ENCODE results near the gene ACY1.

ACY1 gene

DNA sequence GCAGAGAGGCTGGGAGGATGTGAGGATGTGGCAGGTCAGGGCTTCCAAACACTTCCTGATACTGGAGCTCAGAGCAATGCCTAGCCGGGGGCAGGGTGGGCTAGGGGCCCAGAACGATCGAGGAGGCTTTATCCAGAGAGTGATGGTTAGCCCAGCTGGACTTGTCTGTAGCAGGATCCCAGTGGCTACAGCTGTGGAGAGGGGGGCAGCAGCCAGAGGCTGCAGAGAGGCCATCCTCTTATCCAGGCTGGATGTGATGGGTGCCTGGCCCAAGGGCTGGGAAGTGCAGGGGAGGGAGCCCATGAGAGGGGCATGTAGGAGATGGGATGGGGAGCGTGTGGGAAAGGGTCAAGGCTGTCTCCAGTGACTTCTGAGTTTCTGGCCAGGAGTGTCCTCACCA lies 36.5 kb upstream of the ACY1 start:
- no peak for DNase-seq

DNA sequence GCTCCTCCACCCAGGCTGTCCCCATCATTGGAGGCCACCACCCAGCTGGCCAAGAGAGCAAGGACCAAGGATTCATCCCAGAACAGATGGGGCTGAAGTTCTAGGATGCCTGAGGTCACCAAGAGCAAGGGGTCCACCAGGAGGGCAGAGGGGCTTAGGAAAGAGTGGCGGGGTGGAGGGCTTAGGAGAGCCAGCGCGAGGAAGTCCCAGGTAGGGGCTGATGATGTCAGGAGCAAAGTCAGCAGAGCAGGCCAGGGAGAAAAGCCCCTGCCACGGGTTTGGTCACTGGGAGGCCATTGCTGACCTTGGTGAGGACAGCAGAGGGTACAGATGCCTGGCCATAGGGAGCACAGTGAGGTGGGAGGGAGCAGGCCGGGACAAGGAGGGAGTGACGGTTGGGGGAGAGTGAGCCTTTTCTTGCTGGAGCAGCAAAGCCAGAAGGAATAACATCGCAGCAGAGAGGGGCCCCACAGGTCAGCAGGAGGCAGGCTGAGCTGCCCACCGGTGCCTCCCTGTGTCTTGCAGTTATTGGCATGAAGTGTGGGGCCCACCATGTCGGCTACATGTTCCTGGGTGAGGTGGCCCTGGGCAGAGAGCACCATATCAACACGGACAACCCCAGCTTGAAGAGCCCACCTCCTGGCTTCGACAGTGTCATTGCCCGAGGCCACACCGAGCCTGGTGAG lies 36.0 kb upstream of the ACY1 start:
- no peak for DNase-seq

DNA sequence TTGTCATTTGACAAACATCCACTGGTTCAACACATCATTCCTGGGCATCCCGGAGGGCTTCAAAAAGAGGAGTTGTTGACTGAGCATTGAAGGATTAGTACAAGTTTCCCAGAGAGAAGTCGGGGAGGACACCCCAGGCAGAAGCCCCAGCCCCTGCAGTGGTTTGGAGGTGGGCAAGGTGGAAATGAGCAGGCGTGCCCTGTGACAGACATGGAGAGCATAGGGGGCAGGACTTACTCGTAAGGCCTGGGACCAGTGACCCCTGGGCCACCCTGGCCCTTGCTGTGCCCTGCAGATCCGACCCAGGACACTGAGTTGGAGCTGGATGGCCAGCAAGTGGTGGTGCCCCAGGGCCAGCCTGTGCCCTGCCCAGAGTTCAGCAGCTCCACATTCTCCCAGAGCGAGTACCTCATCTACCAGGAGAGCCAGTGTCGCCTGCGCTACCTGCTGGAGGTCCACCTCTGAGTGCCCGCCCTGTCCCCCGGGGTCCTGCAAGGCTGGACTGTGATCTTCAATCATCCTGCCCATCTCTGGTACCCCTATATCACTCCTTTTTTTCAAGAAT lies 35.2 kb upstream of the ACY1 start:
- DNase-seq, result no peak

DNA sequence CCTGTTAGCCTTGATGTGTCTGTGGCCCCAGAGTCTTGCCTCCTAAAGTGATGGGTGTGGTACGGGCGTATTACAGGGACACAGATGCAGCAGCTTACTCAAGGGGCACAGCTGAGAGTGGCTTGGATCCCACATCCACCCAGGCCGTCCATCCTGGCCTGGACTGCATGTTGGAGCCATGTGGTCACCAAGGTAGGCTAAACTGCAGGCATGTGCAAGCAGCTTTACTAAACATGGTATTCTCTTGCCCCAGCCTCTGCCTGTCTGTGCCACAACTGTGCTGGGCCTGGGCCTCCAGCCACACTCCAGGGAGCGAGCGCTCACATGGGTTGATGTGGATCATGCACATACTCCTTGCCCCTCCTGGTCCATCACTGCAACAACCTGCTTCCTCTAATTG lies 34.2 kb upstream of the ACY1 start:
- DNase-seq, result no peak

DNA sequence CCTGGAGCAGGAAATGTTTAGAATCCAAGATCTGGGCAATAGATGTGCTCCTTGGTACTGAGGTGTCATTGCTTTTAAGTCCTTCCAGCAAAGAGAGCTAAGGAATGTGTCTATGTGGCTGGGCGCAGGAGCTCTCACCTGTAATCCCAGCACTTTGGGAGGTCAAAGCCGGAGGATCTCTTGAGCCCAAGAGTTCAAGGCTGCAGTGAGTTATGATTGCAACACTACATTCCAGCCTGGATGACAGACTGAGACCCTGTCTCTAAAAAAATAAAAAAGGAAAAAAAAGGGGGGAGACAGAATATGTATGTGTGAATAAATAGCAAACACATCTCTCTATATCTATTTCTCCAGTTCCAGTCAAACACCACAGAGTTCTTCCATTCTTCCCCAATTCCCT lies 32.4 kb upstream of the ACY1 start:
- no peak for DNase-seq

DNA sequence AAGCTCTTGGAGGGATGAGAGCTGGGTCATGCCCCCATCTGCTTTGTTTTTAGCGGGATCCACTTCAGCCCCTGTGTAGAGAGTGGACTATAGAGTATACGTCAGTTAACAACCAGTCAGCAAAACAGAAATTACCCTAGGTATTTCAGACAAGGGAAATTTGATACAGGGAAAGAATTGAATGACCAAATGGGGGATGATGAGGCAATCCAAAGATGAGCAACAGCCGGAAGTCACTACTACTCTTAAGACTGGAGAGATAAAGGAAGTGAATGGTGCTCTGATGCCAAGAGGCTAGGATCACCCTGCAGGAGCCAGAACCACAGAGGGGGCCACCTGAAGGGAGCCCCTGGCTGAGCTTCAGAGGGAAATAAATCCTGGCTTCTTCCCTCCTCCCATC lies 29.9 kb upstream of the ACY1 start:
- DNase-seq, result no peak

DNA sequence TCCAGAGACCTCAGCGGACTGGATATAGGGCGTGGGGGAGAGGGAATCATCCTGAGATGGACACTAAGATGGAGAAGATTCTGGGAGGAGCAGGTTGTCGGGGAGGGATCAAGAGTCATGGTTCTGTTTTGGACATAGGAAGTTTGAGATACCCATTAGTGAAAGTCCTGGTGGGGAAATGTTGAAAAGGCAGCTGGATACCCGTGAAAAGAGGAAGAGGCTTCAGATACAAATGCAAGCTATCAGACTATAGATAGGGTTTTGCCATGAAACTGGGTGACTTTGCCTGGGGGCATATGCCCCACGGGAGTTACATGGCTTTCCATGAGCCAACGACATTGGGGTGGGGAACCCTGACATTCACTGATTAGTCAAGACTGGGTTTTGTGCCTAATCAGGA lies 29.2 kb upstream of the ACY1 start:
- no peak for DNase-seq

DNA sequence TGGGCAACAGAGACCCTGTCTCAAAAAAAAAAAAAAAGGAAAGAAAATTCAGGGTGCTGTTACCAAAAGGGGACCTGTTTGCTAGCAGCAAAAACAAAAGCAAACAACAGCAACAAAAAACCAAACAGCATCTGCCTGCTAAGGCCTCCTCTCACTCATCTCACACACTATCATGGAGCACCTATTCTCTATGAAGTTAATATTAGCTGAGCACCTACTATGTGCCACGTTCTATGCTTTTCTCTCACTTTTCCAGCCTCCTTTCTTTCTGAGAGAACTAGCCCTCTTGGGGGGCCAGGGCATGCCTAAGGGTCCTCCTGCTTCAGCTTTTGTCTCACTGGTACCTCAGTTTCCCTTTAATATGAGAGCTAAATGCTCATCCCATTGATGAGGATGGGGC lies 28.6 kb upstream of the ACY1 start:
- DNase-seq, result no peak

DNA sequence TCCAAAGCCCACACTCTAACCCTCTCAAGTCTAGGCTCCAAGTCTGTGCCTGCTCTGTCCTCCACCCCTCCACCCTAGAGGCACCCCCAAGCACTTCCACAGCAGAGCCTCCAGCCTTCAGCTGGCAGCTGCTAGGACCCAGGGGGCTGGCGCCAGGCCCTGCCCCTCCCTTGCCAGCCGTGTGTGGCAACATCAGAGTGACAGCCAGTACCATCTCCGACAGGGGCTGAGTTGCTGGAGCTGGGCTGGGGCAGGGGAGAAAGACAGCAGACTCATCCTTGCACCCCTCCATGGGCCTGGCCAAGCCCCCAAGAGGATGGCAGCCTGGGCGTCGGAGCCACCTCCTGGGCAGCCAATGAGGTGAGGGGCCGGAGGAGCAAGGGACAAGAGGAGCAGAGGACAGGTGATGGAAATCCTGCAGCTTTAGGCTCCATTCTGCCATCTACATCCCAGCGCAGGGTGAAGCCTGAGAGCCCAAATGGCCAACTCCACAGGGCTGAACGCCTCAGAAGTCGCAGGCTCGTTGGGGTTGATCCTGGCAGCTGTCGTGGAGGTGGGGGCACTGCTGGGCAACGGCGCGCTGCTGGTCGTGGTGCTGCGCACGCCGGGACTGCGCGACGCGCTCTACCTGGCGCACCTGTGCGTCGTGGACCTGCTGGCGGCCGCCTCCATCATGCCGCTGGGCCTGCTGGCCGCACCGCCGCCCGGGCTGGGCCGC lies 28.0 kb upstream of the ACY1 start, which contains the start of gene GPR62:
Gene GPR62, plus strand, starts transcription at position 207 of the 718 bp plus-strand sequence. Its CDS starts 272 bp downstream, at position 479.
- no peak for DNase-seq

DNA sequence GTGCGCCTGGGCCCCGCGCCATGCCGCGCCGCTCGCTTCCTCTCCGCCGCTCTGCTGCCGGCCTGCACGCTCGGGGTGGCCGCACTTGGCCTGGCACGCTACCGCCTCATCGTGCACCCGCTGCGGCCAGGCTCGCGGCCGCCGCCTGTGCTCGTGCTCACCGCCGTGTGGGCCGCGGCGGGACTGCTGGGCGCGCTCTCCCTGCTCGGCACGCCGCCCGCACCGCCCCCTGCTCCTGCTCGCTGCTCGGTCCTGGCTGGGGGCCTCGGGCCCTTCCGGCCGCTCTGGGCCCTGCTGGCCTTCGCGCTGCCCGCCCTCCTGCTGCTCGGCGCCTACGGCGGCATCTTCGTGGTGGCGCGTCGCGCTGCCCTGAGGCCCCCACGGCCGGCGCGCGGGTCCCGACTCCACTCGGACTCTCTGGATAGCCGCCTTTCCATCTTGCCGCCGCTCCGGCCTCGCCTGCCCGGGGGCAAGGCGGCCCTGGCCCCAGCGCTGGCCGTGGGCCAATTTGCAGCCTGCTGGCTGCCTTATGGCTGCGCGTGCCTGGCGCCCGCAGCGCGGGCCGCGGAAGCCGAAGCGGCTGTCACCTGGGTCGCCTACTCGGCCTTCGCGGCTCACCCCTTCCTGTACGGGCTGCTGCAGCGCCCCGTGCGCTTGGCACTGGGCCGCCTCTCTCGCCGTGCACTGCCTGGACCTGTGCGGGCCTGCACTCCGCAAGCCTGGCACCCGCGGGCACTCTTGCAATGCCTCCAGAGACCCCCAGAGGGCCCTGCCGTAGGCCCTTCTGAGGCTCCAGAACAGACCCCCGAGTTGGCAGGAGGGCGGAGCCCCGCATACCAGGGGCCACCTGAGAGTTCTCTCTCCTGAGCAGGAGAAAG lies 27.2 kb upstream of the ACY1 start:
- DNase-seq, result no peak

DNA sequence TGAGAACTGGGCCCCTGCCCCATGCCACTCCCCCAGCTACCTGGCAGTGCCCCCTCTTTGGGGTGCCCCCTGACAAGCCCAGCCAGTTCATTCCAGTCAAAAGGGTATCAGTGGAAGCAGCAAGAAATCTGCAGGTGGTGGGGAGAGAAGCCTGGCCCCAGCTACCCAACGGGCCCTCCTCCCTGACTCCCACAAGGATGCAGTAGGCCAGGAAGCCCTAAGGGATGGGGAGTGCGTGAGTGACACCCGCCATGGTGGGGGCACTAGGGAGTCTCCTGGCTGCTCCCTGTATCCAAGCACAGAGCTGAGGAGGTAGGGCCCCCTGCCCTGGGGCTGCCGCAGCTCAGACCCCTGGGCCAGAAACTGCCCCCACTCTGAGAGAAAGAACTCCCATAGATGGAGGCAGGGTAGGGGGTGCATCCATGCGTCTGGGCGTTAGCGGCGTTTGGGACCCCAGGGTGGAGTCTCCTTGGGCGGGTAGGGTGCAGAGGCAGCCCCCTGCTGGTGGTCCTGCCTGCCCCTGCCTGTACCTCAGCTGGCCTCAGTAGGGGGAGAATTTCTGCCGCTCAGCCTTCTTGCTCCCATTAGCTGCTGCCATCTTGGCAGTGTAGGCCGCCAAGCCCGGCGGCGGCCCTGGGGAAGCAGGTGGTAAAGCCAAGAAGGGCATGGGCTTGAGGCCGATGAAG lies 25.7 kb upstream of the ACY1 start:
- DNase-seq, result no peak

DNA sequence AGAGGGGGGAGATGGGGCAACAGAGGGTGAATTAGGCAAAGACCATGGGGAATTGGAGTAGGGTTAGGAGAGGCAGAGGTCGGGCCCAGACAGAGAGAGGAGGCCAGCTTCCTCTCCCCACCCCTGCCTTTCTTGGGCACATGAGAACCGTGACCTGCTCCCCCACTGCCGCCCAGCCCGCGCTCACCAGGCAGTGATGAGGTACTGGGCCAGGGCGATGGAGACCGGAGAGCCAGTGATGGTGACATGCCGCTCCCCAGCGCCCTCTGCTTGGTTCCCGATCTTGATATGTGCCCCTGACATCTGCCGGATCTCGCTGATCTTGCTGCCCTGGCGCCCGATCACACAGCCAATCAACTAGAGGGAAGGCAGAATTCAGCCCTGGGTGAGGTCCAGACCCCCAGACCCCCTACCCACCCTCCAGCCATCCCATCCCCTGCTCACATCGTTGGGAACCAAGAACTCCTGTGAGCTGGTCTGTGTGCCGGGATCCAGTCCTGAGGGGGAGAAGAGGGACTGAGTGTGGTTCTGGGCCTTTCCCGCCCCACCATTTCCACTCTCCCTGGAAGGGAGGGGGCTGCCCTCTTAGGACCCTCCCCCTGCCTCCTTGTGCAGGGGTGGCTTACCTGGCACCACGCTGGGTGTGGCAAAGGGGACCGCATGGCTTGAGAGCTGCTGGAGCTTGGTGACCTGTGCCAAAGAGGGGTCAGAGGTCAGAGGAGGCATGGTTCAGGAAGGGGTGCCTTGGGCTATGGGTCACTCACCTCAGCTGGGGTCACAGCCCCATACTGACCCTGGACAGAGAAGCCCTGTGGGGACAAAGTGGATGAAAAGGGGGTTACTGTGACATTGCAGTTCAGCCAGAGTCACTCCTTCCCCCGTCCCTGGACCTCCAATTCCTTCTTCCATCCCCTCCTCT lies 24.5 kb upstream of the ACY1 start:
- DNase-seq, result no peak

DNA sequence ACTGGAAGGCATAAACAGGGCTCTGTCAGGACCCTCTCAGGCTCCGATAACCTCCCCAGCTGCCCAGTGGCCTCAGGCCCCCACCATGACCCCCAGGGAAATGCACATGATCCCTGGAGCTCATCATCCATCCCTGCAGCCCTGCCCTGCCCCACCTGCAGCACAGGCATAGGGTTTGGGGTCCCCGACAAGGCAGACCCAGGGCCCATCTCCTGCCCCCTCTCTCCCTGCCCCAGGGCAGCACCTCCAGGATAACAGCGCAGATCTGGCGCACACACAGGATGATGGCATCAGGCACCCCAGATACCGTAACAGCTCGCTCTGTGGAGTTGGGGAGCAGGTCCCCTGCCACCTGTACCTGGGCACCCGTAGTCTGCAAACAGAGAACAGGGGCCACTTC lies 23.7 kb upstream of the ACY1 start:
- DNase-seq, result no peak

DNA sequence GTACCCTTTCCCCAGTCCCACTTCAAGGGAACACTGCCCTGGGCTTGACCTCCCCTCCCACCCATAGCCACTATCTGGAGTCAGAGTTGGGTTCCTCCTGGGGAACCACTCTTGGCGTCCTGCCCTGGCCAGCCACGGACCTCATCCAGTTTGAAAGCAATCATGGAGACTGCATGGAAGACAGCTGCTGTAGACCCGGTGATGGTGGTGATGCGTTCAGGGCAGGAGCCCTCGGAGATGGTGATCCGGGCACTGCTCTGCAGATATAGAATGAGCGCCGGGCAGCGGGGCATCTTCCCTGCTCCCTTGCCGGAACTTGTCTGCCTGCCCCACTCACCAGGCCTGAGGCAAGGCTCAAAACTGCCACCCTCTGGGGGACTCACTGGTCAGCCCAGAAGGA lies 22.9 kb upstream of the ACY1 start:
- no peak for DNase-seq

DNA sequence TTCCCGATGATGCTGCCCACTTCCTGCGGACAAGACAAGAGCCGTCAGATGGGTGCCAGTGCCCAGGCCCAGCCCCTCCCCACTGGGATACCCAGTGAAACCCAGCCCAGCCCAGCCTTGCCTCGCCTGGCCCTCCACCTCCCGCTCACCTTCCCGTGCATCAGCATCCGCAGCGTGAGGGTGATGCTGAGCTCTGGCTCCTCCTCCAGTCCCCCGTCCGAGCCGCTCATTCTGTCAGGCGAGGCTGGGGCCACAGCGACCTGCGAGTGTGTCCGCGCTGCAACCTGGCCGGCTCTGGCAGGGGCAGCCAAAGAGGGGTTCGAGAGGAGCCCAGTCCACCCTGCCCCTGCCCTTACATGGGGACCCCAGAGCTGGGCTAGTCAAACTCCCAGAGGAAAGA lies 22.3 kb upstream of the ACY1 start:
- no peak for DNase-seq

DNA sequence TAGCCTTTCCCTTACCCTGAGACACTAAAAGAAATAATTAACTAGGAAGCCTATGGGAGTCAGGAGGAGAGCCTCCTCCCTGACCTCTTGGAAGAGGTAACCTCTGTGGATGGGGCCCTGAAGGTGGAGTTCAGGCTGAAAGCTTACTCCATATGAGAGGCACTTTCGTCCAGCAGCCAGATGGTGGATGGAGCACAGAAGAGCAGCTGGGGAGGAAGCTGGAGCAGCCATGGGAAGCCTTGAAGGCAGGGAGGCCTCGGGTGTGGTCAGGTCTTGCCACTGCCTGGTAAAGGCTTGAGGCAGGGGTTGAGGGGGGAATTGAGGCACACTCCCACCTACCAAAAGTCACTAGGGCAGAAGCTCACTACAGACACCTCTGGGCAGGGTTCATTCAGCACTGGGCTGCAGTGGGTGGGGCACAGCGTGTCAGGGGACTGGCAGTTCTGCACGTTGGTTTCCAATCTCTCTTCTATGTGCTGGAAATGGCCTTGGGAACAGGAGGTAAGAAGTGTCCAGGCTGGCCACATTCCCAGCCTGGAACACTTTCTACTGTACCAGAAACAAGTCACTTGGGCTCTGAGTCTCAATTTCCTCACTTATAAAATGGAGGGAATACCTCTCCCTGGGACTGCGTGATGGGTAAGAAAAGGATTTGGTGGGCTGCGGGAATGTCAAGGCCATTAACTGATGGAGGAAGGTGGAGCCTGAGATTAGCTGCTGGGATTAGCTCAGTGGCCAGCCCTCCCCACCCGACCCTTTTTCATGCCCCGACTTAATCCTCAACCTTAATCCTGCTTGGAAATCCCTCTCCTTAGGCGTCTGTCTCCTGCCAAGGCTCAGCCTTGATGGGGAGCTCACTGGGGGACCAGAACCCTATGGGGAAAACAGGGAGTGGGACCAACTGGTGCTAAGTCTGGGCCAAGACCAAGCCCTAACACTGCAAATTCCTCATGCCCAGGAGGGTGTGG lies 21.4 kb upstream of the ACY1 start:
- no peak for DNase-seq

DNA sequence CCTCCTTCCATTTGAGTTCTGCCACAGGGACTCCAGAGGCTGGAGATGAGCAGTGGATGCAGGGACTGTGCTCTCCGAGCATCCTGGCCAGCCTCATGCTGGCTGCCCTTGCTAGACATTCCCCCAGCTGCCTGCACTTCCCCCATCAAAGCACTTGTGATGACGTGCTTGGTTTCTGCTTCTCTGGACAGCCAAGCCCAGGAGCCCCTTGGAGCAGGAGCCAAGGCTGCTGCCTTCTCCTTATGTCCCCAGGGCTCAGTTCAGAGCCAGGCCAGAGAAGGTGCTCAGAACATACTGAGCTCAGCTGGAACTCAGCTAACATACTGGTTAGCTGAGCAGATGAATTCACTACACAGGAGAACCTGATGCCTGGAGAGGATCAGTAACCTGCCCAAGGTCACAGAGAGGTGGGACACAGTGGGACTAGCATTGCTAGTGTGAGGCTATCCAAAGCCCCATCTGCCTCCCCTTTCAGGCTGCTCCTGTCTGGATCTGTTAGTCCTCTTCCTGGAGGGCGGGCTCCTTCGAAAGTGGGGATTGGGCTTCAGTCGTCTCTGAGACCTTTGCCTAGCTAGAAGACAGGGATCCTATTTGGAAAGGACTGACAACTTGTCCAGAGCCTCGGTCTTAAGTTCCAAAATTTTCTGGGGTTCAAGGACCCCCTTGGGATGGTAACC lies 20.3 kb upstream of the ACY1 start:
- DNase-seq, result no peak

DNA sequence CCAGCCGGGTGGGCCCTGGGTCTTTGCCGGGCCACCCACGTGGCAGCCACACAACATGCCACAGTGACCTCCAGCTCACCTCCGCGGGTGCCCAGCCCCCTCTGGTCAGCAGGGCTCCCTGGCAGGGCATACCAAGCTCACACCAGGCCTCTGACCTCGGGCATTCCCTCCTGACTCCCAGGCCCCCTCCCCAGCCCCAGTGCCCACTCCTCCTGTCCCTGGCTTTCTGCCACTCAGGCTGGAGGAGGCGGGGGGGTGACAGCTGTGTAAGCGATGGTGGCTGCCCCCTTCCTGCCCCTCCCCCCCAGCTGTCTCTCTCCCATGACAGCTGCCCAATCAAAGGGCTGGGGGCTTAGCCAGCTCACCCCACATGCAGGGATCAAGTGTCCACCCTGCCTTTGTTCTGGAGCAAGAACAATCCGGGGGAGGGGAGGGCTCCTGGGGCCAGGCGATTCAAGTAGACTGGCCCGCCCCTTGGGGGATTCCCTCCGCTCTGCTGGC lies 19.3 kb upstream of the ACY1 start:
- DNase-seq, result peak; percentile 16 to 32

DNA sequence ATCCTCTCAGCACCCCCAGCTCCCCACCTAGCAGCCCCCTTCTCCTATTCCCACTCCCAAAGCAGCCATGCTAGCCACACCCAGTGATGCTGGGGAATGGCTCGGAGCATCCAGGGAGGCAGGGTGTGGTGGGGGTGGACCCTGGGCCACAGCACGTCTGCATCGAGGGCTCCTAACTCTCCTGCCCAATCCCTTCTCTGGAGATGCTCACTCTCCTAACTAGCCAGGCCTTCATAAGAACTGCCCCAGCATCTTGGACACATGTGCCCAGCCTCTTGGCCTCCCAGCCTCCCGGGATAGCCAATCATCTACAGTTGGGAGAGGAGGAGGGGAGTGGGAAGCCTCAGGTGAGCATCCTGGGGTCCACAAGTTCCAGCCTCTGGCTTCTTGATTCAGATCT lies 18.8 kb upstream of the ACY1 start:
- DNase-seq, result no peak

DNA sequence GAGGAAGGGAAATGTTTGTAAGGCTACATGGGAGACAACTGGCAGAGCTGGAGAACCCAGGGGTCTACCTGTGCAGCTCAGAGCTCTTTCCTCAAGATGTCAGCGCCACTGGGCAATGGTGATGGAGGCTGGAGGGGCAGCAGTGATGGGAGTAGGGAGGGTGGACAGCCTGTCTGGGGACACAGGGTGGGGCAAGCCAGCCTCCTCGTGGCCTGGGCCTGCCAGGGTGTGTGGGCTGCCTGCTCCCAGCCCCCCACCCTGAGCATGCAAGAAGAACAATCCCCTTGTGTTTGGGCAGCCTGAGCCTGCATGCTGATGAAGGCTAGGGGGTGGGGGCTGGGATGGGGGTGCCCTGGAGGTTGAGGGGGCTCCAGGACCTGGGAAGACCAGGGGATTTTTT lies 17.3 kb upstream of the ACY1 start:
- DNase-seq, result no peak
